Kidney (tissue), 14 donors: ENCODE results near the gene ADCY4. TPM values are rescaled to one million over a fixed set of nuclear protein-coding genes. Genes with fewer than 3 reads are reported as not detected.

Experiments used
- DNase-seq, 5 donors: peaks; one replicate each; pipeline ENCODE4 v3.0.0-alpha.2; 2013 to 2020
- FAIRE-seq: peaks from 2 replicates; lab custom pipeline; 2012; peaks lifted over from hg19 to GRCh38; lab: Jason Lieb, UNC
- H3K27ac ChIP-seq, 2 donors: one replicate each; pipeline ENCODE4 v1.7.0; 2013; ENCODE audit warnings: low read depth in 2 of 2, low read length in 2 of 2, inconsistent platforms in 1 of 2
- H3K27me3 ChIP-seq: one replicate; pipeline ENCODE4 v1.7.1; 2013; ENCODE audit warnings: low read length, inconsistent platforms; ENCODE audit not compliant: control insufficient read depth, insufficient read depth
- H3K36me3 ChIP-seq, 3 donors: one replicate each; pipeline versions ENCODE4 v1.7.0 to v1.7.1; 2013; ENCODE audit warnings: low read length in 3 of 3, control low read depth in 1 of 3, inconsistent platforms in 1 of 3; ENCODE audit not compliant: insufficient read depth in 3 of 3, control insufficient read depth in 2 of 3
- H3K4me1 ChIP-seq, 3 donors: one replicate each; pipeline versions ENCODE4 v1.7.0 to v1.7.1; 2013; ENCODE audit warnings: low read length in 3 of 3, inconsistent platforms in 1 of 3, low read depth in 1 of 3; ENCODE audit not compliant: control insufficient read depth in 2 of 3, insufficient read depth in 2 of 3
- H3K4me3 ChIP-seq, 3 donors: one replicate each; pipeline versions ENCODE4 v1.7.0 to v1.8.1; 2013; ENCODE audit warnings: low read length in 3 of 3, control low read depth in 1 of 3, inconsistent platforms in 1 of 3
- H3K9ac ChIP-seq, 3 donors: one replicate each; pipeline versions ENCODE4 v1.7.0 to v1.7.1; 2013; ENCODE audit warnings: low read length in 3 of 3, control low read depth in 1 of 3, inconsistent platforms in 1 of 3
- H3K9me3 ChIP-seq, 3 donors: one replicate each; pipeline versions ENCODE4 v1.7.0 to v1.7.1; 2013; ENCODE audit warnings: low read length in 3 of 3, control low read depth in 1 of 3, inconsistent platforms in 1 of 3; ENCODE audit not compliant: control insufficient read depth in 2 of 3, insufficient read depth in 1 of 3
- CTCF ChIP-seq: IDR thresholded peaks from 3 replicates; pipeline ENCODE4 v1.5.1; 2012; ENCODE audit warnings: mild to moderate bottlenecking, moderate library complexity, borderline replicate concordance; ENCODE audit not compliant: insufficient read depth; ENCODE audit errors: extremely low read depth
- intact Hi-C: fragments of 100-400 bp; cut with DNase I; formaldehyde crosslinking; loops from one replicate; pipeline ENCODE4 v1.11.1; 2022
- polyA plus RNA-seq: library from polyadenylated mRNA; stranded (reverse); fragments of 350-450 nt; fragmentation: Illumina TruSeq; extraction: RNeasy Lipid Tissue Mini Kit (QIAGEN cat#74804); gene quantifications from one replicate; pipeline ENCODE4 v1.2.3, GENCODE V29; 2014; ENCODE audit warnings: low read depth, low replicate concordance; ENCODE audit not compliant: insufficient read depth
- total RNA-seq: library from RNA; stranded (reverse); fragmentation: NEBNext Ultra II Directional; extraction: Animal tissue kit (Norgen Biotek cat#: 25700); gene quantifications from one replicate; pipeline ENCODE4 v1.2.1, GENCODE V29; 2021
- donor health status: control.
- donor health status: control.
- donor health status: control.
- donor health status: control.
- donor health status: control.
- donor health status: DM: yes; HTN: yes; CAD: no.
- donor health status: Normal renal cell carcinoma (clear cell type).

ADCY4 gene
- total and polyA plus RNA-seq, 2 donors from 2014 or later = 19.2 to 57.5 TPM

- no peak overlapping the region for H3K27ac ChIP-seq
- no peak for TF ChIP-seq CTCF
- intact Hi-C loops = no loop called here
- FAIRE-seq (no peak), DNase-seq (no peak)
- peaks cover 0 to 4% (median 0%) of the 10 kb centered on the region in 3 donors for H3K4me1 ChIP-seq
- H3K9me3 ChIP-seq = no peaks in the 10 kb centered on the region
- H3K27me3 ChIP-seq = no peaks in the 10 kb centered on the region
- no peak overlapping the region for H3K4me3 ChIP-seq
- peaks cover 6 to 36% (median 29%) of the 10 kb centered on the region in 3 donors for H3K36me3 ChIP-seq
- no peak overlapping the region for H3K9ac ChIP-seq
Observed at GRCh38 chr14:24292118-24292807, 42.6 kb downstream of the ADCY4 start.

- intact Hi-C loops = no loop called here
- Histone ChIP-seq H3K9ac (no peak overlapping the region), H3K27me3 (no peaks in the 10 kb centered on the region), H3K36me3 (peaks cover 6 to 36% (median 27%) of the 10 kb centered on the region in 3 donors), H3K4me1 (peaks cover 0 to under 1% (median 0%) of the 10 kb centered on the region in 3 donors), H3K4me3 (no peak overlapping the region), H3K9me3 (no peaks in the 10 kb centered on the region), H3K27ac (no peak overlapping the region)
- DNase-seq (no peak), FAIRE-seq (no peak)
- TF ChIP-seq CTCF = no peak
Observed at GRCh38 chr14:24291446-24292117, 43.3 kb downstream of the ADCY4 start.

GRCh38 chr14:24290746-24291145, 44.1 kb downstream of the ADCY4 start:
- no peak overlapping the region for H3K27ac ChIP-seq
- DNase-seq (no peak), FAIRE-seq (no peak)
- H3K27me3 ChIP-seq = no peaks in the 10 kb centered on the region
- no peaks in the 10 kb centered on the region for H3K9me3 ChIP-seq
- no peak overlapping the region for H3K9ac ChIP-seq
- H3K36me3 ChIP-seq = peaks cover 1 to 28% (median 18%) of the 10 kb centered on the region in 3 donors
- no peak for TF ChIP-seq CTCF
- no peak overlapping the region for H3K4me3 ChIP-seq
- intact Hi-C loops = no loop called here
- no peaks in the 10 kb centered on the region for H3K4me1 ChIP-seq
